ENCODE results near the gene MCEE.

DNA sequence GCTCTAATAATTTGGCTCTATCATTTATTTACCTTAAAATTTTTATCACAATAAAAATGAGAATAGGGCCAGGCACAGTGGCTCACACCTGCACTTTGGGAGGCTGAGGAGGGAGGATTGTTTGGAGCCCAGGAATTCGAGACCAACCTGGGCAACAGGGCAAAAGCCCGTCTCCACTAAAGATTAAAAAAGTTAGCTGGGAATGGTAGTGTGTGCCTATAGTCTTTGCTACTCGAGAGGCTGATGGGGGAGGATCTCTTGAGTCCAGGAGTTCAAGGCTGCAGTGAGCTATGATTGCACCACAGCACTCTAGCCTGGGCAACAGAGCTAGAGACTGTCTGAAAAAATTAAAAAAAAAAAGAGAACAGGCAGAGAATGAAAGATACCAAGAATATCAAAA, 6.1 kb upstream of the MCEE start:
- TF ChIP-seq, protein P1, sequence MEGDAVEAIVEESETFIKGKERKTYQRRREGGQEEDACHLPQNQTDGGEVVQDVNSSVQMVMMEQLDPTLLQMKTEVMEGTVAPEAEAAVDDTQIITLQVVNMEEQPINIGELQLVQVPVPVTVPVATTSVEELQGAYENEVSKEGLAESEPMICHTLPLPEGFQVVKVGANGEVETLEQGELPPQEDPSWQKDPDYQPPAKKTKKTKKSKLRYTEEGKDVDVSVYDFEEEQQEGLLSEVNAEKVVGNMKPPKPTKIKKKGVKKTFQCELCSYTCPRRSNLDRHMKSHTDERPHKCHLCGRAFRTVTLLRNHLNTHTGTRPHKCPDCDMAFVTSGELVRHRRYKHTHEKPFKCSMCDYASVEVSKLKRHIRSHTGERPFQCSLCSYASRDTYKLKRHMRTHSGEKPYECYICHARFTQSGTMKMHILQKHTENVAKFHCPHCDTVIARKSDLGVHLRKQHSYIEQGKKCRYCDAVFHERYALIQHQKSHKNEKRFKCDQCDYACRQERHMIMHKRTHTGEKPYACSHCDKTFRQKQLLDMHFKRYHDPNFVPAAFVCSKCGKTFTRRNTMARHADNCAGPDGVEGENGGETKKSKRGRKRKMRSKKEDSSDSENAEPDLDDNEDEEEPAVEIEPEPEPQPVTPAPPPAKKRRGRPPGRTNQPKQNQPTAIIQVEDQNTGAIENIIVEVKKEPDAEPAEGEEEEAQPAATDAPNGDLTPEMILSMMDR (IDR thresholded peaks at IDR 0.05): no peak
- TF ChIP-seq POLR2A (IDR thresholded peaks at IDR 0.05): no peak
